ENCODE results near the gene SHF. TPM values are rescaled to one million over a fixed set of nuclear protein-coding genes. Genes with fewer than 3 reads are reported as not detected.

SHF gene
- total RNA-seq, 1 donor from 2014 or later = 61.1 TPM

- H3K27me3 Mint-ChIP-seq = peaks cover 64% of the 10 kb centered on the region
Observed at GRCh38 chr15:45123397-45123796, 64.4 kb downstream of the SHF start.

GRCh38 chr15:45122719-45123118 lies 65.0 kb downstream of the SHF start:
- Mint-ChIP-seq H3K27ac (no peak overlapping the region), H3K27me3 (peaks cover 64% of the 10 kb centered on the region), H3K36me3 (ENCODE audit: insufficient read depth) (no peaks in the 10 kb centered on the region), H3K4me1 (ENCODE audit: low read depth) (peaks cover 1% of the 10 kb centered on the region), H3K4me3 (ENCODE audit: low read depth) (no peak overlapping the region), H3K9me3 (ENCODE audit: low read depth) (no peaks in the 10 kb centered on the region)
- no peak for DNase-seq (ENCODE audit: low spot score, unreplicated experiment)
- TF ChIP-seq, protein P1, sequence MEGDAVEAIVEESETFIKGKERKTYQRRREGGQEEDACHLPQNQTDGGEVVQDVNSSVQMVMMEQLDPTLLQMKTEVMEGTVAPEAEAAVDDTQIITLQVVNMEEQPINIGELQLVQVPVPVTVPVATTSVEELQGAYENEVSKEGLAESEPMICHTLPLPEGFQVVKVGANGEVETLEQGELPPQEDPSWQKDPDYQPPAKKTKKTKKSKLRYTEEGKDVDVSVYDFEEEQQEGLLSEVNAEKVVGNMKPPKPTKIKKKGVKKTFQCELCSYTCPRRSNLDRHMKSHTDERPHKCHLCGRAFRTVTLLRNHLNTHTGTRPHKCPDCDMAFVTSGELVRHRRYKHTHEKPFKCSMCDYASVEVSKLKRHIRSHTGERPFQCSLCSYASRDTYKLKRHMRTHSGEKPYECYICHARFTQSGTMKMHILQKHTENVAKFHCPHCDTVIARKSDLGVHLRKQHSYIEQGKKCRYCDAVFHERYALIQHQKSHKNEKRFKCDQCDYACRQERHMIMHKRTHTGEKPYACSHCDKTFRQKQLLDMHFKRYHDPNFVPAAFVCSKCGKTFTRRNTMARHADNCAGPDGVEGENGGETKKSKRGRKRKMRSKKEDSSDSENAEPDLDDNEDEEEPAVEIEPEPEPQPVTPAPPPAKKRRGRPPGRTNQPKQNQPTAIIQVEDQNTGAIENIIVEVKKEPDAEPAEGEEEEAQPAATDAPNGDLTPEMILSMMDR (IDR thresholded peaks at IDR 0.05; ENCODE audit: unreplicated experiment) = no peak

More at GRCh38 chr15:45123397-45123796, 64.4 kb downstream of the SHF start:
- TF ChIP-seq, protein P1 (IDR thresholded peaks at IDR 0.05; ENCODE audit: unreplicated experiment) = no peak
- Mint-ChIP-seq H3K36me3 (ENCODE audit: insufficient read depth) (no peaks in the 10 kb centered on the region), H3K4me1 (ENCODE audit: low read depth) (peaks cover under 1% of the 10 kb centered on the region), H3K9me3 (ENCODE audit: low read depth) (no peaks in the 10 kb centered on the region), H3K4me3 (ENCODE audit: low read depth) (no peak overlapping the region), H3K27ac (no peak overlapping the region)
- no peak for DNase-seq (ENCODE audit: low spot score, unreplicated experiment)

GRCh38 chr15:45121706-45122417 lies 65.9 kb downstream of the SHF start:
- TF ChIP-seq, protein P1 (IDR thresholded peaks at IDR 0.05; ENCODE audit: unreplicated experiment) = no peak
- Mint-ChIP-seq H3K9me3 (ENCODE audit: low read depth) (no peaks in the 10 kb centered on the region), H3K36me3 (ENCODE audit: insufficient read depth) (no peaks in the 10 kb centered on the region), H3K27me3 (peaks cover 64% of the 10 kb centered on the region), H3K4me3 (ENCODE audit: low read depth) (no peak overlapping the region), H3K4me1 (ENCODE audit: low read depth) (peaks cover 1% of the 10 kb centered on the region), H3K27ac (no peak overlapping the region)
- no peak for DNase-seq (ENCODE audit: low spot score, unreplicated experiment)

- TF ChIP-seq, protein P1 (IDR thresholded peaks at IDR 0.05; ENCODE audit: unreplicated experiment) = no peak
- no peak for DNase-seq (ENCODE audit: low spot score, unreplicated experiment)
- Mint-ChIP-seq H3K27me3 (peaks cover 63% of the 10 kb centered on the region), H3K27ac (no peak overlapping the region), H3K9me3 (ENCODE audit: low read depth) (no peaks in the 10 kb centered on the region), H3K4me3 (ENCODE audit: low read depth) (no peak overlapping the region), H3K4me1 (ENCODE audit: low read depth) (peaks cover 1% of the 10 kb centered on the region), H3K36me3 (ENCODE audit: insufficient read depth) (no peaks in the 10 kb centered on the region)
Observed at GRCh38 chr15:45121020-45121419, 66.7 kb downstream of the SHF start.

DNA sequence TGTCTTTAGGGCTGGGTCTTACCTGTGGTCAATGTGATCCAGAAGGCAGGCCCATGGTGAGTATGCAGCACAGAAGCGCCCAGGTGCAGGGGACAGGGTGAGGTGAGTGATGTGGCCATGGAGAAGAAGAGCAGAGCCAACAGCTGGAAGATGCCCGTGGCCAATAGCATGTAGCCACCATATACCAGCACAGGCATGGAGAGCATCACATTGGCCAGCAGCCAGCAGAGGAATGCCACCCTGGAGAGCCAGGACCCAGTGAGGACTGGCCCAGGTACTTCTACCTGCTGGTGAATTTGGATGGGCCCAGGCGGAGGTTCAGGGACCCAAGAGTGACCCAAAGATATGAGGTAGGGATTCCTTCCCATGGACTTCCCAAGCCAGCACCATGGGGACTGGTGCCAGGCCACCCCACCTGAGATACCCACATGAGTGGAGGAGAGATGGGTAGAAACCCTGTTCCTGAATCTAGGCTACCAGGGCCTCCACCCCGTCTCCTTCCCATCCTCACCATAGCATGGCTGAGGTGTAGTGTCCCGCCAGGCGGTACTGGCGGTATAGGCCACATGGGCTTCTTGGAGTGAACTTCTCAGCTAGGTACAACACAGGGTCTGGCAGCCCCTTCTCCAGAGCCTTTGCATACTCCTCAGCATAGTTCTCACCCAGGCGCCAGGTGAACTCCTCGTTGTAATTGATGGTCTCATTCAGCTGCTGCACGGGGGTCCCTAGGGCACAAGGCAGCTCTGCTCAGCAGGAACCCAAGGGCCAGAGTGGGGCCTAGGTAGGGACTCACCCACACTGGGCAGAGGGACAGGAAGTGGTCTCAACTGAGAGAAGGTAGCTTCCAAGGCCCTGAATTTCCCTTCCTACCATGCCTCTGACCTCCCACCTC lies 67.4 kb downstream of the SHF start:
- Mint-ChIP-seq H3K4me1 (ENCODE audit: low read depth) (peaks cover 1% of the 10 kb centered on the region), H3K4me3 (ENCODE audit: low read depth) (no peak overlapping the region), H3K9me3 (ENCODE audit: low read depth) (no peaks in the 10 kb centered on the region), H3K27me3 (peaks cover 63% of the 10 kb centered on the region), H3K36me3 (ENCODE audit: insufficient read depth) (no peaks in the 10 kb centered on the region), H3K27ac (no peak overlapping the region)
- TF ChIP-seq, protein P1 (IDR thresholded peaks at IDR 0.05; ENCODE audit: unreplicated experiment) = no peak
- DNase-seq (ENCODE audit: low spot score, unreplicated experiment) = no peak
